Measurements from ENCODE around the gene CECR2.
"Not testable (repeated sequence)": the region's sequence is repeated elsewhere in the genome, so short reads cannot be mapped to it uniquely, and the experiment has no call there.

The CECR2 gene

DNA sequence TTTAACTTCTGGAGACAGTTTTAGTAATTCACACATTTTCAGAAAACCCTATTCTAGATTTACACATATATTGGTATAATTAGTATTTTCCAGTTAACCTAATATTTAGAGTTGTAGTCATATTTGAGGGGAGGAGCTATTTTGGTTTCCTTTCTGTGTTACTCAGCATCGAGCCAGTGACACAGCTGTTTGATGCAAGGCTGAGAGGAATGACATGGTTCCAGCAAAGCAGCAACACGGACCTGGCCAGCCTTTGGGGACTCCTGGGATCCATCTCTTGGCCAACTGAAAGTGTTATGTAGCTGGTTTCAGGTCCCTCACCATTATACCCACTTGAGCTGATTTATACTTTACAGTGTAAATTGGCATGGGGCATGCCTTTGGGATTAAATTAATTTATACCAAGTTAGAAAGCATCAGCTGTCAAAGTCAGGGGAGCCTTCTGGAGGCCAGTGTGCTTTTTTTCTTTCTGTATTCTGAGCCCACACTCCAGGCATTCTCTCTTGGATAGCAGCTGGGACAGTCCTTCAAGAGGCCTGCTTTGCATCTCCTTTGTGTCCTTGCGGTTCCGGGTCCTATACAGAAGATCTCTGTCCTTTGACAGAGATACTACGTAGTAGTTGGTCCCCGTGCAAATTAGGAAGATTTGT, 102.8 kb downstream of the CECR2 start:
- no peak for DNase-seq

DNA sequence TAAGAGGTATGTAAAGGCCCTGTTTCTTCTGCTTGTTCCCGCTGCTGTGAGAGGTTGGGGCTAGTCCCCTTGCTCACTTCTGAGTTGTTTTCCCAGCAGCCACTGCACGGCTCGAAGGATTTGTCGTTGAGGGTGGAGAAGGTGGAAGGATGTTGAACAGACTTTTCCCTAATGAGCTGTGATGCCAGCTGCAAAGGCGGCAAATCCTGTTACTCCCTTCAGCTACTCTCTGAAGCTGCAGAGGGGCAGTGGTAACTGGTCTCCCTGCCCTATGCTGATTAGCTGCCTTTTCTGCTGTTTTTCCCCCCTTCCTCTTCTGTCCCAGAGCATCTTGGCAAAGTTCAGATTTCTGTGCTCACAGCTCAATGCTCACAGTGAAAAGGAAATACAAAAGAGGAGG, 103.7 kb downstream of the CECR2 start:
- no peak for DNase-seq

DNA sequence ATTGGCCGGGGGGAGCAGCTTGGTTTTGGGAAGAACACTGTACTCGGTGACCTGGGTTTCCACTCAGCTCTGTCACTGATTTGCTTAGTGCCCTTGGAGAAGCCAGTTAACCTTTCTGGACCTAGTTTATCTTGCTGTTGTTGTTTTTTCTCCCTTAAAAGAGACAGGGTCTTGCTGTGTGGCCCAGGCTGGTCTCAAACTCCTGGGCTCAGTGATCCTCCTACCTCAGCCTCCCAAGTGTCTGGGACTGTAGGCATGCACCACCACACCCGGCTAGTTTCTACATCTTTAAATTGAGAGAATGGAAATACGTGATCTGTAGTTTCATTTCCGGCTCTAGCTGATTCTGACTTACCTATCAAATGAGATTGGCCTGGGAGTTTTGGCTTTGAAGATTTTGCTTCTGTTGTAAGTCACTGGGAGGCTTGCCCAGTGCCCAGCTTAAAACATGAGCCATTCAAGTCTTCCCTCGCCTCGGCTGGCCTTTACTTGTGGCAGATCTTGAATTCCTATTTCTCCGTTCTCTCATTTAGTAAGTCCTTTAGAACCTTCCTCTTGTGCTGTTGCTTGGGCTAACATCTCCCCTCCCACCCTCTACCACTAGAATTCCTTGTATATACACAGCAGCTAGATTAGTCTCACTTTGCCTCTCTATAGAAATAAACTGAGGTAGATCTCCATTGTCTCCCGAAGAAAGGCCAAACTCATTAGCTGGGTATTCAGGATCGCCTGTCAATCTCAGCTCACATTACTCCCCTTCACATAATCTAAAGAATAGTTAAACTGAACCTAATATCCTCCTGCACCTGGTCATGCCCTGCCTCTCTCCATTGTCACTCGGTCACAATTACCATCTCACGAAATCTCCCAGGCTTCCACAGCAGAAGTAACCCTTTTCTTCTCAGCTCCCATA, 106.3 kb downstream of the CECR2 start:
- DNase-seq, result no peak

DNA sequence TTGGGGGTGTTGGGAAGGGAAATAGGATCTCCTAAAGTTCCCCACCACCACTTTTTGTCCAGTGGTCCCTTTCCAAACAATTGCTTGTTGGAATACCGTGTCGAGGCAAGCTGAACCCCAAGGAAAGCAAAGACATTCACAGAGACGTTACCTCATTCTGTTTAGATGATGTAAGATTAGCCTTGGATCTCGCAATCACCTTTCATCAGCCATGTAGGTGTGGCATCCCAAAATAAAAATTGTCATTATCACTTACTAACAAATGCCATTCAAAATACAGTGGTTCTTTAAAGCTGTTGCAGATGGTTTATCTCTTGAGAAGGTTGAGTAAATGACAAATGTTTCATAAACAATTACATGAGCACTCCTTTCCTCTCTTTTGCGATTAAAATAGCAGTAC, 107.6 kb downstream of the CECR2 start:
- no peak for DNase-seq

DNA sequence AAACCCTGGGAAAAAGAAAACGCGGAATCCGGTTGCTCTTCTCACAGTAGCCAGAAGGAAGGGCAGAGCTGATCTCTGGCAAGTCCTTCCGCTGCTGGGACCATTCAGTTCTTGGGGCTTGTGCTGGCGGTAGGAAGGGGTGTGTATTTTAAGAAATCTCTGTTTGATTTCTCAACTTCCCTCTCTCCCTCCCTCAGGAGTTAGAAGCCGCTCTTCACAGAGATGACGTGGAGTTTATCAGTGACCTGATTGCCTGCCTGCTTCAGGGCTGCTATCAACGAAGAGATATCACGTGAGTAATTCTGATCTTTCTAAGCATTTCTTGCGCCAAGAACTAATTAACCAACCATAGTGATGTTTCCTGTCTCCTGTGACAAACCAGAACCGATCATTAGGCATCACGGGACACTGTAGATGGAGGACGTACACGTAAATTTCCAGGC, 108.2 kb downstream of the CECR2 start:
- DNase-seq, result no peak

DNA sequence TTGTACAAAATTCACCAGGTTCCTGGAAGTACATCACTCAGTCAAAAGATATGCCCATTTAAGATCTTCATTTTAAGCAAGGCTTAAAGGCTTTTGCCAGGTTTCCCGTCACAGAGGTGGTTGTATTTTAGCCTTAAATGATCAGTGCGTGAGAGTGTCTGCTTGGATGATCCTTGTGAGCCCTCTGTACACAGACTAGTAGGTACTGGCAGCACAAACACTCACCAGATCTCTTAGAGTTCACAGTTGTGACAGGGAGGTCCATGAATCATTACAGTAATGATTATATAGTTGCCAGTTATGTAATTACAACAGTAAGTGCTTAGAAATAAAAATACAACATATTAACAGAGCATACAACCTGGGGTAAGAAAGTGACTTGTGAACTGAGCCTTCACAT, 109.9 kb downstream of the CECR2 start:
- no peak for DNase-seq

DNA sequence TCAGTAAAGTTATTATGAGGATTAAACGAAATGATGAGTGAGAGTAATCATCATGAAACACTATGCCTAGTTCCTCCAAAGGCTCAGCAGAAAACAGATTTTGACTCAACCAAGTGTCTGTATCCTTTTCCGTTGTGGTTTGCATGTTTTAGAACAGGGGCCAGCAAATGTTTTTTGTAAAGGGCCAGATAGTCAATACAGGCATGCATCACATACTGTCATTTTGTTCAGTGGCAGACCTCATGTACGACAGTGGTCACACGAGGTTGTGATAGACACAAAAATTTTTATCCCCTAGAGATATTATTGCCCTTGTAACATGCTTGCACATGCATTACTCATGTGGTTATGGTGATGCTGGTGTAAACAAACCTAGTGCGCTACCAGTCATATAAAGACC, 112.2 kb downstream of the CECR2 start:
- DNase-seq, result no peak

DNA sequence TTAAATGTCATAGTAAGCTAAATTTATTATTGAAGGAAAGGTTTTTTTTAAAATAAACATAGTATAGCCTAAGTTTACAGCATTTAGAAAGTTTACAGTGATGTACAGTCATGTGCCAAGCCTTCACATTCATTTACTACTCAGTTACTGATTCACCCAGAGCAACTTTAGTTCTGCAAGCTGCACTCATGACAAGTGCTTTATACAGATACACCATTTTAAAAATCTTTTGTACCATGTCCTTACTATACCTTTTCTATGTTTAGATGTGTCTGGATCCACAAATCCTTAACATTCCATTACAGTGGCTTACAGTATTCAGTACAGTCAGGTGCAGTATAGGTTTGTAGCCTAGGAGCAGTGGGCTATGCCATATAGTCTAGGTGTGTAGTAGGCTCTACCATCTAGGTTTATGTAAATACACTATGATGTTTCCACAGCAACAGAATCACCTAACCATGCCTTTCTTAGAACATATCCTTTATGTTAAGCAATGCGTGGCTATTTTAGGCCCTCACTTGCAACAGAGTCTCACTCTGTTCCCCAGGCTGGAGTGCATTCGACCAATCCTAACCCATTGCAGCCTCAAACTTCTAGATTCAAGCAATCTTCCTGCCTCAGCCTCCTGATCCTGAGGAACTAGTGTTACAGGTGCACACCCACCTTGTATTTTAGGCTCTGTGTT, 114.6 kb downstream of the CECR2 start:
- no peak for DNase-seq

DNA sequence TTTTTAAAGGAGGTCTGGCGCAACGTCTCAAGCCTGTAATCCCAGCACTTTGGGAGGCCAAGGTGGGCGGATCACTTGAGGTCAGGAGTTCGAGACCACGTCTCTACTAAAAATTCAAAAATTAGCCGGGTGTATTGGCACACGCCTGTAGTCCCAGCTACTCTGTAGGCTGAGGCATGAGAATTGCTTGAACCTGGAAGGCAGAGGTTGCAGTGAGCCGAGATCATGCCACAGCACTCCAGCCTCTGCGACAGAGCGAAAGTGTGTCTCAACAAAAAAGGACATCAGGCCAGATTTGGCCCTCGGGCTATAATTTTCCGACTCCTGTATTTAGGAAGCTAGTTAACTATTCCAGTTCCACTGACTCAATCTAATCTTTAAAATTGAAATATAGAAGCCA, 115.3 kb downstream of the CECR2 start:
- DNase-seq, result no peak

DNA sequence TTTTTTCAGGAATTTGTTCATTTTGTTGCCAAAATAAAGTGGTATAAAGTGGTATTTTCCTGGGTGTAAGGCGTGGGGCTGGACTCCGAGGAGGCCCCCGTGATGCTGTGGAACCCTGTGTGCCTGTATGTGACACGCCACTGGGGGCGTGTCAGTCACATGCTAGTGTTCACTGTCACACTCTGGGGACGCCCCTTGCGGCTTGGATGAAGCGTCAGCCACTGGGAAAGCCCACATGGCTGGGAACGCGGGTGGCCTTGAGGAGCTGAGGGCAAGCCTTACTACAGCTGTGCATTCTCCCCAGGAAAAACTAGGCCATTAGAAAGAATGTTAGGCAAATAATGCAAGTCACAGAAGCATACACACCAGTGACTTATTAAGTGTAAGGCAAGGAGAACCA, 117.1 kb downstream of the CECR2 start:
- DNase-seq, result no peak

DNA sequence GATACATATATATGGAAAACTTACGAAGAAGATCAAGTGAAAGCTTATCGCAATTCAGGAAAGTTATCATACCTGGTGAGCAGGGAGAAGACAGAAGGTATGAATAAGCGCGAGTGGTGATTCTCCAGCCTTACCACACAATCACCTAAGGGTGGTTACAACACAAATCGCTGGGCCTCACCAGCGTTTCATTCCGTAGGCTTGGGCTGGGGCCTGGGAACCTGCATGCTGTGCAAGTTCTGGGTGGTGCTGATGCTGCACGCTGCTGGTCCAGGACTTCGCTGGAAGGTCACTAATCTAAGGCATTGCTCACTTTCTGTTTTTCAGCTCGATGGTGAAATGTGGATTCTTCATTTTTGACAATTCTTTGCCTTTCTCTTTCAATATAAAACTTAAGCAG, 117.5 kb downstream of the CECR2 start:
- DNase-seq, result no peak

DNA sequence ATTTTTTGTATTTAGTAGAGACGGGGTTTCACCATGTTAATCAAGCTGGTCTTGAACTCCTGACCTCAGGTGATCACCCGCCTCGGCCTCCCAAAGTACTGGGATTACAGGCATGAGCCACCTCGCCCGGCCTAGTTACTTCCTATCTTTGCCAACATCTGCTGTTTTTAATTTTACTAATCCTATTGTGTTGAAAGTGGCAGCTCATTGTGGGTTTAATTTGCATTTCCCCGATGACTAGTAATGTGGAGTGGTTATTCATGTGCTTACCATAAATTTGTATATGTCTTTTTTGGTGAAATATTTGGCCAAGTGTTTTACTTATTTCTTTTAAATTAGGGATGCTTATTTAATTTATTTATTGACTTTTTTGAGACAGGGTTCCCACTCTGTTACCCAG, 119.8 kb downstream of the CECR2 start:
- DNase-seq, result no peak

DNA sequence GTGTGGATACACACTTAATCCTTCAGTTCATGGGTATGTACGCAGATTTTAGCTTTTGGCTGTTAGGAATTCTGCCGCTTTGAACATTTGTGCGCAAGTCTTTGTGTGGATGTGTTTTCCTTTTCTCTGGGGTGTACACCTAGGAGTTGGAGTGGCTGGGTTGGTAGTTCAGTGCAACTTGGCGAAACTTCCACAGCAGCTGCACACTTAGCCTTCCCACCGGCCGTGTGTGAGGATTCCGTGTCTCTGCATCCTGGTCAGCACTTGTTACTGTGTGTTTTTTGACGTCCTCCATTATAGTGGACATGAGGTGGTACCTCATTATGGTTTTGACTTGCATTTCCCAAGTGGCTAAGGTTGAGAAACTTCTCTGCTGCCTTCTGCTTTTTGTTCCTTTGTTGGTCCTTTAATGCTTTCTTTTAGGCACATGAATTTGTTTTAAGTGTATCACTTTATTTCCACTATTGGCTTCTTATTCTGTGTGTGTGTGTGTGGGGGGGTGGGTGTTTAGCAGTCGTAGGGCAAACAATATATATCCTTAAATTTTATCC, 121.9 kb downstream of the CECR2 start:
- no peak for DNase-seq

DNA sequence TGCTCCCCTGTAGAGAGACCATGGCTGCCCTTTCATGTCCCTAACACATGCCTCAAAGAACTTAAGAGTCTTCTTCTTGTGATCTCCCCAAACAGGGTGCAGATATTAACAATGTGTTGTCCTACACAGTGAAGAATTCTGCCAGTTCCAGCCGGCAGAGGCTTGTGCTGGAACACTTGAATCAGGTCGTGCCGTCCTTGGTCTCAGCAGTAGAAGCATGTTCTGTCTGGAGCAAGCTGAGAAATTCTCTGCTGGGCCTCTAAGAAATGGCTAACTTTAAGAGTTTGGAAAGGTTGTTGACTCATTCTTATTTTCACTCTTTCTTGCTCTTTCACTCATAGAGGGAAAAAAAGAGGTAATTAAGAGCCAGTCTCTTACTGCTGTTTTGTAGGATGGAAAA, 123.0 kb downstream of the CECR2 start:
- DNase-seq, result no peak

DNA sequence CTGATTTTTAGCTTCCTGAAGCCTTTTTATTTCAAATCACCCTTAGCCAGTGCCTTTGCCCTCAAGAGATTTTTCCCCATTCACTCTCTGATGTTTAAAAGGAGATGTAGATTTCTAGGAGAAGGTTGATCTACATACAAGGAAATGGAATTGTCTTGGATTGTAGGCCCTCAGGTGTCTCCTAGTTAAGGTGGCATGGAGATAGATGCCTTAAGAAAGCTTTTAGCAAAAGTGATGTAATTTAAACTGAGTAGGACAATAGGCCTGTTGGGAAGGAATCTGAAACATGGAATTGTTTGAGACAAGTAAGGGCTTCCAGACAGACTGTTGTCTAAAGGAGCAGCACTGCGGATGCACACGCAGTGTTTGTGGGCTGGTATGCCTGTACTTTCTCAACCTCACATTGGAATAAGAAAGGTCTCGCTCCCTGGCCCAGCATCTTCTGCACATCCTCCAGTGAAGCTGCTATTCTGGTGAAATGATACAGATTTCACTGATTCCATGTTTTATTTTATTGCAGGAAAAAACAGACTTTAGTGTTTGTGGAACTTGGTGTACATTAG, 124.2 kb downstream of the CECR2 start:
- no peak for DNase-seq

DNA sequence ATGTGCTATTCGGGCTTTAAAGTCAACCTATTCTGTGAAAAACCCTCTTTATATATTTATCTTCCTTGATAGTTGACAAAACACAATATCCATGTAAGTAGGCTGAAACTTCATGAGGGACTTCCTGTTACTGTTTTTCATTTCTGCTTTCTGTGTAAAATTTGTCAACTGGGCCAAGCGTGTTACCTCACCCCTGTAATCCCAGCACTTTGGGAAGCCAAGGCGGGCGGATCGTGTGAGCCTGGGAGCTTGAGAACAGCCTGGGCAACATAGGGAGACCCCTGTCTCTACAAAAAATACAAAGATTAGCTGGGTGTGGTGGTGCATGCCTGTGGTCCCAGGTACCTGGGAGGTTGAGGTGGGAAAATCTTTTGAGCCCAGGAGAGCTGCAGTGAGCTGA, 127.6 kb downstream of the CECR2 start:
- no peak for DNase-seq

DNA sequence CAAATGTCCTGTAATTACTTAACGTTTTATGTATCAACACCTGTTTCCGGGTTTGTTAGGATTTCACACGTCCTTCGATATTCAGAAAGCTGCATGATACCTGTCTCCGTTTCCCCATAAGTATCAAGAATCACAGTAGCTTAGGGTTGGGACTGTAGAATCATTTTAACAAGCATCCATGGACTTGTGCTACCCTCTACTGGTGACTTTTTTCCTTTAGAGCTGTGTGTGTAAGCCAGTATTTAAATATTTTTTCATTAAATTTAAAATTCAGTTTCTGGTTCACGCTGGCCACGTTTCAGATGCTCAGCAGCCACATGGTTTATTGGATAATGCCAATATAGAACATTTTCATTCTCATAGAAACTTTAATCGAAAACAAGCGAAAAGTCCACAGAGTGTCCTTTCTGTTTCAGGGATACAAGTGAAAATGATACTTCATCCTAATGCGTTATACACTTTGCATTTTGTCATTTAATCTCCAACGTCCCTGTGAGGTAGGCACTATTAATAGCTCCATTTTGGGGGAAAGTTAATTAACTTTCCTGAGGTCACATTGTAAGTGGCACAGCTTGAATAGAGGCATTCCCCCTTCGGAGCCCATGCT, 132.5 kb downstream of the CECR2 start:
- peak; percentile 71 for DNase-seq

DNA sequence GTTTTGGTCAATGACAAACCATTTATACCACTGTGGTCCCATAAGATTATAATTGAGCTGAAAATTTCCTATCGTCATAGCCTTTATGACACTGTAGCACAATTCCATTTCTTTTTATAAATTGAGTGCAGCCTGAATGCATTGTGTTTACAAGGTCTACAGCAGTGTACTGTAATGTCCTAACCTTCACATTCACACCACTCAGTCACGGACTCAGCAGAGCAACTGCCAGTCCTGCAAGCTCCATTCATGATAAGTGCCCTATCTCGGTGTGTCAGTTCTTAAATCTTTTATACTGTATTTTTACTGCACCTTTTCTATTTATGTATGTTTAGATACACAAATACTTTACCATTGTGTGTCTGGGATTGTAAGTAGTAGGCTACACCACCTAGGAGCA, 138.8 kb downstream of the CECR2 start:
- no peak for DNase-seq

DNA sequence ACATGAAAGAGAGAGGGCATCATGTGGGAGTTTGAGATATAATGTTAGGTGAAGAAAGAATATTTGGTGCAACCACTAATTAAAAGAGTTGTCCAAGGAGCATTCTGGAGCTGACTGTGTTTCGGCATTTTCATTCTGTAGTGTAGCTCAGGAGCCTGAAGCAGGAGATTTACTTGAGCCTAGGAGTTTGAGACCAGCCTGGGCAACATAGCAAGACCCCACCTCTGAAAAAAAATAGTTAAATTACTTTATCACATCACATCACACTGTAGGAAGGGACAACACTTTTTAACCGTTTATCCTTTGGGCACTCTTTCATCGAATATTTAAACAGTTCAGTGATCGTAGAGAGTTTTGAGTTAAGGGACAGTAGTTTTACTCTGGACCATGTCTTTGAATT, 143.7 kb downstream of the CECR2 start:
- DNase-seq, result no peak

DNA sequence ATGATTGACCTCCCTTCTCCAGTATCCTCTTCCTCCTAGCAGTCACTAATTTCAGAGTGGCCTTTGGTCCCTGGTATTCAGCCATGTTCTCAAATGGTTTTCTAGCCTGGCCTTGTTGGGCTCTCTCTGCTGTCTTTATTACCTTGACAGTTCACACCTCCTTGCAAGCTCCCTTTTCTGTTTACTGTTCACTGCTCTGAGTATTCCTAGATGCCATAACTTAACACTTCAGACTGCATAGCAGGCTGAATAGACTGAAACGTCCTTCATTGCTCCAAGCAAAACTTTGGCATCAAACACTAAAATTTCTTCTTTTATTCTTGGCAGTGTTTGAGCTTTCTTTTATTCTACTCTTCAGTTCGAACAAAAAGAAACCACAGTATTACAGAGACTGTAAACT, 144.4 kb downstream of the CECR2 start:
- DNase-seq, result no peak

DNA sequence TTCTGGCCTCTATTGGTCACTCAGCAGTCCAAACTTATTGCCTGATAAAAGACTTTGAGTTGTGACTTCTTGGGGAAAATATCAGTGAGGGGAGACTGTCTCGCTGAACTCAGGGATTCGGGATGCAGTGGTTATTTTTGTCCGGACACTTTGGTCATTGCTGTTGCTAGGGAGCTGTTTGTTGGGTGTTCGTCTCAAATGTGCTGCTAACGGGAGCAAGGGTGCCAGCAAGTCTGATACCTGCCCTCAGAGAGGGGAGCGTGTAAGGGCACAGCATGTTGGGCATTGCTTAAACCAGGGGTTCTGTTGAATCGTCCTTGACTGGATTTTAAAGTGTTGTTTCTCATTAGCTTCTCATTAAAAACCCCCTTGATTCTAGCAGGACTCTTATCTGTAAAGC, 144.8 kb downstream of the CECR2 start:
- no peak for DNase-seq

DNA sequence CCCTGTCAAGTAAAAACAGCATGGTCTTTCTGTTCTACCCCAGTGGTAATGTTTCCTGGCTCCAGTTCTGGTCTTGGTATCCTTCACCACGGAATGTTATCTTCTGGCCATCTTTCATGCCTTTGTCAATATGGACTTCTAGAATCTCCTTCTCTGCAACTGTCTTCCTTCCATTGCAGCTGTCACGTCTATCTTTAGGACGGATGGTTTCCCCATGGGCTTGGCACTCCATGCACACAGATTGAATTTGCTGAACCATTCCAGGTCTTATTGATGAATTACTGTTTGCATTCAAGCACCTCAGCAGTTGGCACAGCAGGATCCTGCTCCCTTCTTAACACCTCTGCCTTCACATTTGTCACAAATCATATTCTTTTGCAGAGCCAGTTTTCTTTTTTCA, 149.1 kb downstream of the CECR2 start:
- no peak for DNase-seq

DNA sequence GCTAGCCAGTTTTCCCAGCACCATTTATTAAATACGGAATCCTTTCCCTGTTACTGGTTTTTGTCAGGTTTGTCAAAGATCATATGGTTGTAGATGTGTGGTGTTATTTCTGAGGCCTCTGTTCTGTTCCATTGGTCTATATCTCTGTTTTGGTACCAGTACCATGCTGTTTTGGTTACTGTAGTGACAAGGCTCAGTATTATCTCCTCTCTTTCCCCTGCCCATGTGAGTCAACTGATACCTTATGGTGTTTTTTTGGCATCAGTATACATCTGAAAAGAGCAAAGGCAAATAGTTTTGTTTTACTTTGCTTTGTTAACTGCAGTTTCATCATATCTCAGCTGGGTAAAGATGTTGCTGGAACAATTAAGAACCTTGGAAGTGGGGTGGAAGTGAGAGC, 152.7 kb downstream of the CECR2 start:
- DNase-seq, result not testable (repeated sequence)

All from CD4-positive, alpha-beta T cell treated with Interleukin-12 subunit alpha and Interleukin-12 subunit beta, for 1 hour (primary cell).